GM18858 (cell line): ENCODE measurements around the gene LATS2.

Experiments used
- ATAC-seq: cut with Tn5 transposase; IDR thresholded peaks from one replicate; pipeline ENCODE4 v1.9.1; 2021; ENCODE audit not compliant: unreplicated experiment

Gene LATS2

GRCh38 chr13:20994441-20994821 is 67.0 kb downstream of the LATS2 start:
- no peak for ATAC-seq

- no peak for ATAC-seq
These were observed 67.5 kb downstream of the LATS2 start for GRCh38 chr13:20993661-20994440.

GRCh38 chr13:20993211-20993610 is 68.2 kb downstream of the LATS2 start:
- ATAC-seq: no peak

GRCh38 chr13:20991741-20992520 is 69.5 kb downstream of the LATS2 start:
- no peak for ATAC-seq

GRCh38 chr13:20990910-20991525 is 70.4 kb downstream of the LATS2 start:
- no peak for ATAC-seq

- no peak for ATAC-seq
These were observed 71.6 kb downstream of the LATS2 start for GRCh38 chr13:20989656-20990321.

- ATAC-seq: no peak
These were observed 72.3 kb downstream of the LATS2 start for GRCh38 chr13:20988909-20989655.

- ATAC-seq: no peak
These were observed 73.1 kb downstream of the LATS2 start for GRCh38 chr13:20988033-20988908.

GRCh38 chr13:20987599-20987998 is 73.8 kb downstream of the LATS2 start:
- ATAC-seq: no peak

GRCh38 chr13:20984879-20985278 is 76.5 kb downstream of the LATS2 start:
- ATAC-seq: no peak

GRCh38 chr13:20983386-20983785 is 78.0 kb downstream of the LATS2 start:
- no peak for ATAC-seq

- ATAC-seq: no peak
These were observed 79.9 kb downstream of the LATS2 start for GRCh38 chr13:20981370-20982095.

- ATAC-seq: no peak
These were observed 80.5 kb downstream of the LATS2 start for GRCh38 chr13:20980899-20981298.

- ATAC-seq: no peak
These were observed 81.0 kb downstream of the LATS2 start for GRCh38 chr13:20980430-20980829.

GRCh38 chr13:20977394-20977793 is 84.0 kb downstream of the LATS2 start:
- no peak for ATAC-seq

GRCh38 chr13:20974981-20975585 is 86.3 kb downstream of the LATS2 start:
- ATAC-seq: no peak

GRCh38 chr13:20973886-20974425 is 87.4 kb downstream of the LATS2 start:
- ATAC-seq: no peak

GRCh38 chr13:20972731-20973130 is 88.7 kb downstream of the LATS2 start:
- no peak for ATAC-seq
